HEK293 (cell line): ENCODE data around the gene SMARCB1.
A peak's percentile ranks its signal among the peaks of the same experiment; 100 is the strongest.

ENCODE experiments used
- CTCF ChIA-PET: fragments of 350-600 bp; formaldehyde crosslinking; extraction: SDS; loops from one replicate; lab custom pipeline; 2021; ENCODE audit warnings: antibody characterized with exemption; lab: Yijun Ruan, JAX
- POLR2A ChIA-PET: fragments of 300-600 bp; formaldehyde crosslinking; extraction: SDS; loops from one replicate; lab custom pipeline; 2020; ENCODE audit warnings: antibody characterized with exemption, inconsistent platforms; lab: Yijun Ruan, JAX
- H3K27ac ChIP-seq: fragments of 200-500 bp; sonication (Bioruptor generic); 2 replicates; pipeline ENCODE4 v1.5.1; 2014; ENCODE audit warnings: low read depth, low read length, control low read depth, inconsistent platforms; ENCODE audit errors: extremely low read depth
- H3K36me3 ChIP-seq, 2 experiments: fragments of 200-500 bp in 1 of 2; sonication (Bioruptor generic) in 1 of 2; 1 replicate in 1 of 2; 2 replicates in 1 of 2; pipeline ENCODE4 v1.5.1; 2014 to 2017; ENCODE audit warnings: inconsistent platforms in 2 of 2, low read length in 2 of 2; ENCODE audit not compliant: control insufficient read depth in 2 of 2, insufficient read depth in 1 of 2
- H3K4me1 ChIP-seq: fragments of 200-500 bp; sonication (Bioruptor generic); 2 replicates; pipeline ENCODE4 v1.5.1; 2014; ENCODE audit warnings: mild to moderate bottlenecking, low read length, inconsistent platforms; ENCODE audit not compliant: control insufficient read depth, insufficient read depth
- H3K4me3 ChIP-seq: 2 replicates; pipeline ENCODE4 v1.5.1; 2011; ENCODE audit warnings: low read depth, mild to moderate bottlenecking, control low read depth, low read length, moderate library complexity
- H3K9me3 ChIP-seq: fragments of 200-500 bp; sonication (Bioruptor generic); 2 replicates; pipeline ENCODE4 v1.5.1; 2014; ENCODE audit warnings: low read depth, low read length, inconsistent platforms; ENCODE audit not compliant: control insufficient read depth, insufficient read depth
- EGR2 ChIP-seq: fragments of 450-650 bp; formaldehyde crosslinking; IDR thresholded peaks from 2 replicates; pipeline ENCODE4 v1.5.1; 2016; ENCODE audit warnings: low read depth, missing biosample characterization, missing genetic modification characterization
- GLIS1 ChIP-seq: fragments of 450-650 bp; formaldehyde crosslinking; IDR thresholded peaks from 2 replicates; pipeline ENCODE4 v1.5.1; 2016; ENCODE audit warnings: missing biosample characterization, missing genetic modification characterization
- HOXA7 ChIP-seq: sonication (generic); formaldehyde crosslinking; IDR thresholded peaks from 2 replicates; pipeline ENCODE4 v1.8.1; 2022; ENCODE audit warnings: missing genetic modification reagents, borderline replicate concordance
- PRDM1 ChIP-seq: fragments of 450-650 bp; formaldehyde crosslinking; IDR thresholded peaks from 2 replicates; pipeline ENCODE4; 2016; ENCODE audit warnings: missing biosample characterization, missing genetic modification characterization
- SCRT2 ChIP-seq: fragments of 450-650 bp; formaldehyde crosslinking; IDR thresholded peaks from 2 replicates; pipeline ENCODE4 v1.5.1; 2016; ENCODE audit warnings: missing biosample characterization, missing genetic modification characterization
- ZFHX2 ChIP-seq: fragments of 450-650 bp; formaldehyde crosslinking; conservative IDR thresholded peaks from 2 replicates; pipeline ENCODE4 v1.5.1; 2016; ENCODE audit warnings: missing biosample characterization, missing genetic modification characterization
- ZNF133 ChIP-seq: fragments of 450-650 bp; formaldehyde crosslinking; IDR thresholded peaks from 2 replicates; pipeline ENCODE4 v1.5.1; 2016; ENCODE audit warnings: missing biosample characterization, missing genetic modification characterization
- ZNF23 ChIP-seq: fragments of 450-650 bp; formaldehyde crosslinking; IDR thresholded peaks from 2 replicates; pipeline ENCODE4 v1.5.1; 2016; ENCODE audit warnings: missing biosample characterization, missing genetic modification characterization, borderline replicate concordance
- ZNF266 ChIP-seq: fragments of 450-650 bp; formaldehyde crosslinking; IDR thresholded peaks from 2 replicates; pipeline ENCODE4 v1.5.1; 2016; ENCODE audit warnings: missing biosample characterization, missing genetic modification characterization, low read depth
- ZNF423 ChIP-seq: fragments of 450-650 bp; formaldehyde crosslinking; IDR thresholded peaks from 2 replicates; pipeline ENCODE4 v1.5.1; 2016; ENCODE audit warnings: missing biosample characterization, missing genetic modification characterization
- ZNF623 ChIP-seq: fragments of 450-650 bp; formaldehyde crosslinking; IDR thresholded peaks from 2 replicates; pipeline ENCODE4 v1.5.1; 2016; ENCODE audit warnings: missing biosample characterization, missing genetic modification characterization
- ZNF768 ChIP-seq: fragments of 450-650 bp; formaldehyde crosslinking; IDR thresholded peaks from 2 replicates; pipeline ENCODE4 v1.5.1; 2018; ENCODE audit warnings: missing biosample characterization, mild to moderate bottlenecking, missing genetic modification characterization
- ZNF776 ChIP-seq: fragments of 450-650 bp; formaldehyde crosslinking; IDR thresholded peaks from 2 replicates; pipeline ENCODE4 v1.5.0; 2017; ENCODE audit warnings: missing biosample characterization, missing genetic modification characterization, borderline replicate concordance
- TF ChIP-seq, protein P1 (sequence below): fragments of 450-650 bp; formaldehyde crosslinking; IDR thresholded peaks from 2 replicates; pipeline ENCODE4 v1.5.1; 2016; ENCODE audit warnings: missing biosample characterization, missing genetic modification characterization
- TF ChIP-seq, protein P2 (sequence below): fragments of 450-650 bp; formaldehyde crosslinking; IDR thresholded peaks from 2 replicates; pipeline ENCODE4 v1.5.1; 2016; ENCODE audit warnings: missing biosample characterization, missing genetic modification characterization
- TF ChIP-seq, protein P3 (sequence below): fragments of 450-650 bp; IDR thresholded peaks from 2 replicates; pipeline ENCODE4 v1.5.1; 2018; ENCODE audit warnings: missing biosample characterization, mild to moderate bottlenecking, missing genetic modification characterization
- TF ChIP-seq, protein P4 (sequence below): fragments of 450-650 bp; formaldehyde crosslinking; IDR thresholded peaks from 2 replicates; pipeline ENCODE4 v1.5.1; 2017; ENCODE audit warnings: missing biosample characterization, missing genetic modification characterization

The SMARCB1 gene

DNA sequence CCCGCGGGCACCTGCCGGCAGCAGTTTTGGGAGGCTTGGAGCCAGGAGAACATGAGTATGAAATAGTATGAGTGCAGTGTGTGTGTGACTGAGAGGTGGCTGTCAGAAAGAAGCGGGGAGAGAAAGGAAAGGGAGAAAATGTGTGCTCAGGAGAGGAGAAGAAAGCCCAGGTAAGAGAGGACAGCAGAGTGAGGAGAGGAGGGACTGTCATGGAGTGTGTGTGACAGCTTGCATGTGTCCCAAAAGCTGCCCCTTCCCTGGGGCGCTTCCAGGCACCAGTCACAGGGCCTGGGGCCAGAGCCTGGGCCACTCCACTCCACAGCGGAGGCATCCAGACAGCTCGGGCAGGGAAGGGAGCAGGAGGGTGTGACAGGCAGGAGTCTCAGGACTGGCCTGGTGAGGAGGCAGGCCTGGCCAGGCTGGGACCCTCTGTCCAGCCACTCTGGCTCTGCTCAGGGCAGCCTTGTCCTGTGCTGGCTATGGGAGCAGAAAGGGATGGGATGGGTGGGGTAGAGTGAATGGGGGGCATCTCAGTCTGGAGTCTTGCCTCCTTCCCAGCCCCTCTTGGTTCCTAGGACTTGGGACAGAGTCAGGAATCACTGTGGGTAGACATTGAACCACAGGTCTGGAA is 13.2 kb upstream of the SMARCB1 start:
- POLR2A ChIA-PET = interaction anchor here (1.3 to 2.4 kb wide), 2 partner anchors 12 to 84 kb away, joined by 5 to 11 read pairs; partner anchors contain the start of gene SLC2A11
- CTCF ChIA-PET = interaction anchor here (0.5 to 1.8 kb wide), 2 partner anchors 70 to 76 kb away, joined by 3 to 9 read pairs; no protein-coding TSS in a partner anchor
- H3K4me1 ChIP-seq = peaks cover 3% of the 10 kb centered on the region
- no peaks in the 10 kb centered on the region for H3K36me3 ChIP-seq
- no peak overlapping the region for H3K4me3 ChIP-seq
- H3K9me3 ChIP-seq = no peaks in the 10 kb centered on the region
- TF ChIP-seq ZNF623 = no peak
- TF ChIP-seq, protein P1, sequence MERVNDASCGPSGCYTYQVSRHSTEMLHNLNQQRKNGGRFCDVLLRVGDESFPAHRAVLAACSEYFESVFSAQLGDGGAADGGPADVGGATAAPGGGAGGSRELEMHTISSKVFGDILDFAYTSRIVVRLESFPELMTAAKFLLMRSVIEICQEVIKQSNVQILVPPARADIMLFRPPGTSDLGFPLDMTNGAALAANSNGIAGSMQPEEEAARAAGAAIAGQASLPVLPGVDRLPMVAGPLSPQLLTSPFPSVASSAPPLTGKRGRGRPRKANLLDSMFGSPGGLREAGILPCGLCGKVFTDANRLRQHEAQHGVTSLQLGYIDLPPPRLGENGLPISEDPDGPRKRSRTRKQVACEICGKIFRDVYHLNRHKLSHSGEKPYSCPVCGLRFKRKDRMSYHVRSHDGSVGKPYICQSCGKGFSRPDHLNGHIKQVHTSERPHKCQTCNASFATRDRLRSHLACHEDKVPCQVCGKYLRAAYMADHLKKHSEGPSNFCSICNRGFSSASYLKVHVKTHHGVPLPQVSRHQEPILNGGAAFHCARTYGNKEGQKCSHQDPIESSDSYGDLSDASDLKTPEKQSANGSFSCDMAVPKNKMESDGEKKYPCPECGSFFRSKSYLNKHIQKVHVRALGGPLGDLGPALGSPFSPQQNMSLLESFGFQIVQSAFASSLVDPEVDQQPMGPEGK (tag by site-specific recombination) = 0 out of 2 replicates have a peak, but pooled peaks have one; percentile 3
- 0 out of 2 replicates have a peak, but pooled peaks have one; percentile 39 for TF ChIP-seq PRDM1
- no peak overlapping the region for H3K27ac ChIP-seq

DNA sequence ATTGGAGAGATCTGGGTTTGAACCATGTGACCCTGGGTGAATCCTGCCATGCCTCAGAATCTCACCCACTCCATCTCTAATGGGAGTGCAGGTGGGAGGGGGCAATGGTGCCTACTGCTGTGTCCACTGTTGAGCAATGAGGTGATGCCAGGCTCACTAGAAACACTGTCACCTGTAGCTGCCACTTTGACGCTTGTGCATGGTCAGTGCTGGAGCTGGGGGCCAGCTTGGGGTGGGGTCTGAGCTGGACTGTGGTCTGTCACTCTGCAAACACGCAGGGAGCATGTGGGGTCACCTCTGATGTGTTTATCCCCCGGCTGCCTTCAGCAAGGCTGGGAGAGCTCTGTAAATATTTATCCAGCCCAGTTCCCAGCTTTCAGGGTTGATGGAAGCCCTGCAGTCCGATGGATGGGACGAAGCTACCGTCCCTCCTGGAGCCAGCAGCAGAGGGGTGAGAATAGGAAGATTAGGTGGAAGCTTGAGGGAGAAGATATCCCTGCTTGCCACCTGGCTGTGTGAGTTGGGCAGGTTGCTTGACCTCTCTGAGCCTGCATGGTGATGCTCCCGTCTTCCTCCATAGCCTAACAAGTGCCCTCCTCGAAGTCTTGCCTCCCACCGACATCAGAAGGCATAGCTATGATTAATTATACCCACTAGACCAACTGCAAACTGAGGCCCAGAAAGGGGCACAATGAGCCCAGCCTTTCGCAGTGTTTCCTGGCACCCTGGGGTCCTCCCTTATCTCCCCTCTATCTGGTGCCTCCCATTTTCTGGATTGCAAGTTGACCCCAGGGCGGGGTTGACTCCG is 12.4 kb upstream of the SMARCB1 start:
- CTCF ChIA-PET = interaction anchor here (0.5 to 1.8 kb wide), 5 partner anchors 18 to 122 kb away, joined by 3 to 9 read pairs (median 4); partner anchors contain the start of gene MIF
- no peak for TF ChIP-seq ZNF133 (tag by site-specific recombination)
- TF ChIP-seq ZFHX2 = peak; percentile 13; the same call in 1 of the 2 replicates
- no peak for TF ChIP-seq HOXA7 (CRISPR knock-in tag)
- no peak for TF ChIP-seq ZNF23 (tag by site-specific recombination)
- TF ChIP-seq ZNF768 (tag by site-specific recombination) = peak; percentile 65; the same call in 1 of the 2 replicates
- TF ChIP-seq GLIS1 (tag by site-specific recombination) = 0 out of 2 replicates have a peak, but pooled peaks have one; percentile 12
- no peak for TF ChIP-seq EGR2 (tag by site-specific recombination)
- TF ChIP-seq, protein P2, sequence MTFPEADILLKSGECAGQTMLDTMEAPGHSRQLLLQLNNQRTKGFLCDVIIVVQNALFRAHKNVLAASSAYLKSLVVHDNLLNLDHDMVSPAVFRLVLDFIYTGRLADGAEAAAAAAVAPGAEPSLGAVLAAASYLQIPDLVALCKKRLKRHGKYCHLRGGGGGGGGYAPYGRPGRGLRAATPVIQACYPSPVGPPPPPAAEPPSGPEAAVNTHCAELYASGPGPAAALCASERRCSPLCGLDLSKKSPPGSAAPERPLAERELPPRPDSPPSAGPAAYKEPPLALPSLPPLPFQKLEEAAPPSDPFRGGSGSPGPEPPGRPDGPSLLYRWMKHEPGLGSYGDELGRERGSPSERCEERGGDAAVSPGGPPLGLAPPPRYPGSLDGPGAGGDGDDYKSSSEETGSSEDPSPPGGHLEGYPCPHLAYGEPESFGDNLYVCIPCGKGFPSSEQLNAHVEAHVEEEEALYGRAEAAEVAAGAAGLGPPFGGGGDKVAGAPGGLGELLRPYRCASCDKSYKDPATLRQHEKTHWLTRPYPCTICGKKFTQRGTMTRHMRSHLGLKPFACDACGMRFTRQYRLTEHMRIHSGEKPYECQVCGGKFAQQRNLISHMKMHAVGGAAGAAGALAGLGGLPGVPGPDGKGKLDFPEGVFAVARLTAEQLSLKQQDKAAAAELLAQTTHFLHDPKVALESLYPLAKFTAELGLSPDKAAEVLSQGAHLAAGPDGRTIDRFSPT (tag by site-specific recombination) = no peak
- TF ChIP-seq ZNF266 (tag by site-specific recombination) = no peak
- TF ChIP-seq ZNF423 (tag by site-specific recombination) = no peak
- 0 out of 2 replicates have a peak, but pooled peaks have one; percentile 50 for TF ChIP-seq SCRT2
- TF ChIP-seq, protein P3, sequence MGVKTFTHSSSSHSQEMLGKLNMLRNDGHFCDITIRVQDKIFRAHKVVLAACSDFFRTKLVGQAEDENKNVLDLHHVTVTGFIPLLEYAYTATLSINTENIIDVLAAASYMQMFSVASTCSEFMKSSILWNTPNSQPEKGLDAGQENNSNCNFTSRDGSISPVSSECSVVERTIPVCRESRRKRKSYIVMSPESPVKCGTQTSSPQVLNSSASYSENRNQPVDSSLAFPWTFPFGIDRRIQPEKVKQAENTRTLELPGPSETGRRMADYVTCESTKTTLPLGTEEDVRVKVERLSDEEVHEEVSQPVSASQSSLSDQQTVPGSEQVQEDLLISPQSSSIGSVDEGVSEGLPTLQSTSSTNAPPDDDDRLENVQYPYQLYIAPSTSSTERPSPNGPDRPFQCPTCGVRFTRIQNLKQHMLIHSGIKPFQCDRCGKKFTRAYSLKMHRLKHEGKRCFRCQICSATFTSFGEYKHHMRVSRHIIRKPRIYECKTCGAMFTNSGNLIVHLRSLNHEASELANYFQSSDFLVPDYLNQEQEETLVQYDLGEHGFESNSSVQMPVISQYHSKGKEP (tag by site-specific recombination) = no peak
- TF ChIP-seq, protein P4, sequence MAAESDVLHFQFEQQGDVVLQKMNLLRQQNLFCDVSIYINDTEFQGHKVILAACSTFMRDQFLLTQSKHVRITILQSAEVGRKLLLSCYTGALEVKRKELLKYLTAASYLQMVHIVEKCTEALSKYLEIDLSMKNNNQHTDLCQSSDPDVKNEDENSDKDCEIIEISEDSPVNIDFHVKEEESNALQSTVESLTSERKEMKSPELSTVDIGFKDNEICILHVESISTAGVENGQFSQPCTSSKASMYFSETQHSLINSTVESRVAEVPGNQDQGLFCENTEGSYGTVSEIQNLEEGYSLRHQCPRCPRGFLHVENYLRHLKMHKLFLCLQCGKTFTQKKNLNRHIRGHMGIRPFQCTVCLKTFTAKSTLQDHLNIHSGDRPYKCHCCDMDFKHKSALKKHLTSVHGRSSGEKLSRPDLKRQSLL = no peak
- TF ChIP-seq ZNF776 (tag by site-specific recombination) = no peak
- Histone ChIP-seq H3K36me3 (no peaks in the 10 kb centered on the region), H3K27ac (no peak overlapping the region), H3K4me1 (peaks cover 3% of the 10 kb centered on the region), H3K9me3 (no peaks in the 10 kb centered on the region), H3K4me3 (no peak overlapping the region)
- POLR2A ChIA-PET = interaction anchor here (0.5 to 2.4 kb wide), 8 partner anchors 11 to 515 kb away, joined by 3 to 11 read pairs (median 4); partner anchors contain the start of genes SLC2A11, SMARCB1 and ZNF70
